Measurements from ENCODE around the gene ANTXRL. TPM values are rescaled to one million over a fixed set of nuclear protein-coding genes. Genes with fewer than 3 reads are reported as not detected.

Gene ANTXRL
- total RNA-seq, 1 experiment from 2014 or later = not detected

DNA sequence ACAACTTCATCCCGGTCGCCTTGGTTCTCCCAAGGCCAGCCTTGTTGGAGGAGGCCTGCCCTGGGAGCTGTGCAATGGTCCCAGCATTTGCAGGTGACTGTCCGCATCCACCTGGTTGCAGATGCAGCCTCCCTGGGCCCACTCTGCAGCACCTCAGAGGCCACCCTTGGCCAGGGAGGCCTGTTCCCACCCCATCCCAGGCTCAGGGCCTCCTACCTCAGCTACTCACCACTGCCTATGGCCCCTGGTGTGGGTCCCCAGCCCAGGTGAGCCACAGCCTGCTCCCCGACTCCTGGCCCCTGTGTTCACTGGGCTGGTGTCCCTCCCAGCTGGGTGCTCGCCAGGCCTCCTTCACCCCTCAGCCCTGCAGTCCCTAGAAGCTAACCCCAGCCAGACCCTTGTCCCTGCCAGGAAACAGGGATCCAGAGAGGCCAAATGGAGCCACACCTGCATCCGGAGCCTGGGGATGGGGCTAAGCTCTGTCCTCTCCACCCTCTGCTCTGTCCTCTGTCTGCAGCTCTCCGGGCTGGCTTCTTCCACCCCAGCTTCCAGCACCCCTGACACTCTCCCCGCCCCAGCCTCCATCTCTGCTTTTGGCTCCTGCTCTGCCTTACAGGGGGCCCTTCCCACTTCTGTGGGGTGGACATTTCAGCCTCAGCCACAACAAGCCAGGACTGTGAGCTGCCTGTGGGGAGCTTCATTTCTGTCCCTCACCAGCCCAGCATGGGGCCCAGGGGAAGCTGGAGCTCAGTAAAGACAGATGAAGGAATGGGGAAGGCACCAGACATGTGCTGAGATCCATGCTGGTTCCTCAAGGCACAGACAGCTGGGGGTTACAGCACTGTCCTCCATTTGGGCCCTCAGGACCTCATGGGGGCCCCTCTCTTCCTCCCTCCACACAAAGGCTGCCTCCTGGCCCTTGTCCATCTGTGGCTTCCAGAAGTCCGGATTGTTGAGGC is 35.6 kb upstream of the ANTXRL start:
- Histone ChIP-seq H3K36me3 (ENCODE audit: control insufficient read depth, insufficient read depth, low read length) (no peaks in the 10 kb centered on the region), H3K27me3 (ENCODE audit: control insufficient read depth, insufficient read depth, low read length) (no peaks in the 10 kb centered on the region), H3K4me3 (ENCODE audit: low read depth in 2 of 2, low read length in 2 of 2) (no peak overlapping the region), H3K9me3 (ENCODE audit: control insufficient read depth, insufficient read depth, low read depth, low read length) (no peaks in the 10 kb centered on the region), H3K27ac (ENCODE audit: low read length) (no peak overlapping the region), H3K4me1 (ENCODE audit: control insufficient read depth, insufficient read depth, low read length) (peaks cover 5% of the 10 kb centered on the region)
- ATAC-seq (no peak), DNase-seq (ENCODE audit: low read depth, low spot score) (no peak)
- CTCF ChIA-PET = no interaction called here
- TF ChIP-seq POLR2AphosphoS5 (IDR thresholded peaks at IDR 0.05; ENCODE audit: low read depth, low read length) (no peak), TCF7L2 (IDR thresholded peaks at IDR 0.05; ENCODE audit: low read depth, low read length) (no peak), SIN3A (IDR thresholded peaks at IDR 0.05; ENCODE audit: borderline replicate concordance, insufficient read depth, low read depth, low read length) (no peak)
- TF ChIP-seq, protein P1, sequence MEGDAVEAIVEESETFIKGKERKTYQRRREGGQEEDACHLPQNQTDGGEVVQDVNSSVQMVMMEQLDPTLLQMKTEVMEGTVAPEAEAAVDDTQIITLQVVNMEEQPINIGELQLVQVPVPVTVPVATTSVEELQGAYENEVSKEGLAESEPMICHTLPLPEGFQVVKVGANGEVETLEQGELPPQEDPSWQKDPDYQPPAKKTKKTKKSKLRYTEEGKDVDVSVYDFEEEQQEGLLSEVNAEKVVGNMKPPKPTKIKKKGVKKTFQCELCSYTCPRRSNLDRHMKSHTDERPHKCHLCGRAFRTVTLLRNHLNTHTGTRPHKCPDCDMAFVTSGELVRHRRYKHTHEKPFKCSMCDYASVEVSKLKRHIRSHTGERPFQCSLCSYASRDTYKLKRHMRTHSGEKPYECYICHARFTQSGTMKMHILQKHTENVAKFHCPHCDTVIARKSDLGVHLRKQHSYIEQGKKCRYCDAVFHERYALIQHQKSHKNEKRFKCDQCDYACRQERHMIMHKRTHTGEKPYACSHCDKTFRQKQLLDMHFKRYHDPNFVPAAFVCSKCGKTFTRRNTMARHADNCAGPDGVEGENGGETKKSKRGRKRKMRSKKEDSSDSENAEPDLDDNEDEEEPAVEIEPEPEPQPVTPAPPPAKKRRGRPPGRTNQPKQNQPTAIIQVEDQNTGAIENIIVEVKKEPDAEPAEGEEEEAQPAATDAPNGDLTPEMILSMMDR (IDR thresholded peaks at IDR 0.05) = no peak
- TF ChIP-seq, protein P2, sequence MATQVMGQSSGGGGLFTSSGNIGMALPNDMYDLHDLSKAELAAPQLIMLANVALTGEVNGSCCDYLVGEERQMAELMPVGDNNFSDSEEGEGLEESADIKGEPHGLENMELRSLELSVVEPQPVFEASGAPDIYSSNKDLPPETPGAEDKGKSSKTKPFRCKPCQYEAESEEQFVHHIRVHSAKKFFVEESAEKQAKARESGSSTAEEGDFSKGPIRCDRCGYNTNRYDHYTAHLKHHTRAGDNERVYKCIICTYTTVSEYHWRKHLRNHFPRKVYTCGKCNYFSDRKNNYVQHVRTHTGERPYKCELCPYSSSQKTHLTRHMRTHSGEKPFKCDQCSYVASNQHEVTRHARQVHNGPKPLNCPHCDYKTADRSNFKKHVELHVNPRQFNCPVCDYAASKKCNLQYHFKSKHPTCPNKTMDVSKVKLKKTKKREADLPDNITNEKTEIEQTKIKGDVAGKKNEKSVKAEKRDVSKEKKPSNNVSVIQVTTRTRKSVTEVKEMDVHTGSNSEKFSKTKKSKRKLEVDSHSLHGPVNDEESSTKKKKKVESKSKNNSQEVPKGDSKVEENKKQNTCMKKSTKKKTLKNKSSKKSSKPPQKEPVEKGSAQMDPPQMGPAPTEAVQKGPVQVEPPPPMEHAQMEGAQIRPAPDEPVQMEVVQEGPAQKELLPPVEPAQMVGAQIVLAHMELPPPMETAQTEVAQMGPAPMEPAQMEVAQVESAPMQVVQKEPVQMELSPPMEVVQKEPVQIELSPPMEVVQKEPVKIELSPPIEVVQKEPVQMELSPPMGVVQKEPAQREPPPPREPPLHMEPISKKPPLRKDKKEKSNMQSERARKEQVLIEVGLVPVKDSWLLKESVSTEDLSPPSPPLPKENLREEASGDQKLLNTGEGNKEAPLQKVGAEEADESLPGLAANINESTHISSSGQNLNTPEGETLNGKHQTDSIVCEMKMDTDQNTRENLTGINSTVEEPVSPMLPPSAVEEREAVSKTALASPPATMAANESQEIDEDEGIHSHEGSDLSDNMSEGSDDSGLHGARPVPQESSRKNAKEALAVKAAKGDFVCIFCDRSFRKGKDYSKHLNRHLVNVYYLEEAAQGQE (IDR thresholded peaks at IDR 0.05; ENCODE audit: insufficient read depth in 1 of 2, low read depth in 2 of 2, low read length in 1 of 2) = no peak
- in situ Hi-C loops (cut with HindIII; ENCODE audit: low pct_unique_long_range_greater_than_20kb, low sequenced_read_pairs) (no loop called here), intact Hi-C loops (cut with micrococcal nuclease; ENCODE audit: unreplicated experiment) (no loop called here)
- no TSS peak for BruUV-seq (replicated peaks)
- POLR2A ChIA-PET = no interaction called here

DNA sequence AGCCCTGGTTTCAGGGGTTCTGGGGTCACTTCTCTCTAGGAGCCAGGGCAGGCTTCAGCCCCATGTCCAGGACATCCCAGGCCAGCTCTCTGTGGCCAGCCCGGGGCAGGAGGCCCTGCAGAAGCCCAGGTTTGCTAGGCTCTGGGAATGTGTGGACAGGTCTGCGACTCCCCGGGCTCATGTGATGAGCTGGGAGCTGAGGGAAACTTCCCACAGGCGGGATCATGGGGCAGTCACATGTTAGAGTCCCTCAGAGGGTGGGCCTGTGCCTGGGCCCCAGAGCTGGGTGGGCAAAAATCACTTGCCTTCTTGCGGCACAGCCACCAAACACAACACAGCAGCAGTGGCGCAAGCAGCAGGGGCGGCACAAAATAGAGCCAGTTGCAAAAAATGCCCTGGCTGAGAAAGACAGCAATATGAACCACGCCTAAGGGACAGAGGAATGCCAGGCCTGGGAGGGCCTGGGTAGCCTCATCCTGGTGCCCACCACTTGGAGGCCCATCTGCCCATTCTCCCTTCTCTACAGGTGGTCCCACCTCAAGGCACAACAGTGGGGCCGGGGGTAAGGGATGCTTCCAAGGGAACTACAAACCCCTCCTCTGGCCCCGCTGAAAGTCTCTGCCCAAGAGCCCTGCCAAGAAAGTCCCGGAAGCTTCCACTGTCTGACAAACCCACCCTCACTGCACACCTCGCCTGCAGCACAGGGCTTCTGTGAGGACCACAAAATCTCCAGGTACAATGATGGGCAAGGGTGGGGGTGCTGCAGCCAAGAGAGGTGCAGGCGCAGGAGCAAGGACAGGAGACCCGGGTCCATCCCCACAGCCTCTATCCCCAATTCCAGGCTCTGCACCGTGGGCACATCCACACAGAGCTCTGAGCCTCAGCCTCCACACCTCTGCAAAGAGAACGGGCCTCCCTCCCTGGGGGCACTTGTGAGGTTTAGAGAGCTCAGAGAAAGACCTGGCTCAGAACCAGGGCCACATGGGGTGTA is 34.6 kb upstream of the ANTXRL start:
- Histone ChIP-seq H3K36me3 (ENCODE audit: control insufficient read depth, insufficient read depth, low read length) (no peaks in the 10 kb centered on the region), H3K27me3 (ENCODE audit: control insufficient read depth, insufficient read depth, low read length) (no peaks in the 10 kb centered on the region), H3K27ac (ENCODE audit: low read length) (no peak overlapping the region), H3K9me3 (ENCODE audit: control insufficient read depth, insufficient read depth, low read depth, low read length) (no peaks in the 10 kb centered on the region), H3K4me1 (ENCODE audit: control insufficient read depth, insufficient read depth, low read length) (peaks cover 5% of the 10 kb centered on the region), H3K4me3 (ENCODE audit: low read depth in 2 of 2, low read length in 2 of 2) (no peak overlapping the region)
- CTCF ChIA-PET = no interaction called here
- no peak for DNase-seq (ENCODE audit: low read depth, low spot score)
- no peak for ATAC-seq
- no TSS peak for BruUV-seq (replicated peaks)
- in situ Hi-C loops (cut with HindIII; ENCODE audit: low pct_unique_long_range_greater_than_20kb, low sequenced_read_pairs) (no loop called here), intact Hi-C loops (cut with micrococcal nuclease; ENCODE audit: unreplicated experiment) (no loop called here)
- TF ChIP-seq POLR2AphosphoS5 (IDR thresholded peaks at IDR 0.05; ENCODE audit: low read depth, low read length) (no peak), SIN3A (IDR thresholded peaks at IDR 0.05; ENCODE audit: borderline replicate concordance, insufficient read depth, low read depth, low read length) (no peak)
- TF ChIP-seq, protein P1 (IDR thresholded peaks at IDR 0.05) = no peak
- TF ChIP-seq, protein P2 (IDR thresholded peaks at IDR 0.05; ENCODE audit: insufficient read depth in 1 of 2, low read depth in 2 of 2, low read length in 1 of 2) = no peak
- POLR2A ChIA-PET = no interaction called here
